ENCODE results near the gene CALHM1. TPM values are rescaled to one million over a fixed set of nuclear protein-coding genes. Genes with fewer than 3 reads are reported as not detected.

CALHM1 gene
- total and polyA plus RNA-seq, 5 donors from 2014 or later: not detected

DNA sequence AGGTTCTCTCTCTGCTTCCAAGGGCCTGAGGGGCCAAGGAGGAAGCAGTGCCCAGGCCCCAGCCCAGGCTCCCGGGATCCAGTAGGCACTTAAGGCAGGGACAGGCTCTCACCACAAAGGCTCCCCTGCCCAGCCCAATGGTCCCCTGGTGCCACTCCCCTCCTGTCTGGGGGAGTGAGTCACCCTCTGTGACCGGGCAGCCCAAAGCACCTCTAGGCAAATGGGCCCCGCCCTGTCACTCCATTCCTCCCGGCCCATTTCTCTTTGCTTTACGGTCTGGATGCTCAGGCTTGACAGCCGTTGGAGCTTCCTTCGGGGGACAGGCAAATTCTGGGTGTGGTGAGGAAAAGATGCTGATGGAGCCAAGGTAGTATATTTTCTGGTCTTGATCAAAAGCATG lies 20.4 kb upstream of the CALHM1 start, which contains the start of gene CALHM3:
CALHM3 (minus strand) TSS at position 106 of the 400 bp plus-strand sequence. CDS start 208 bp downstream, outside the sequence.
- no peak within 1 kb of the TSS for H3K27ac ChIP-seq (ENCODE audit: insufficient read depth, low read length, poor library complexity, severe bottlenecking)
- H3K27me3 Mint-ChIP-seq: peaks cover under 1% of the 10 kb centered on the region
- peak within 1 kb of the TSS in 1 of 3 donors; percentile 13 for H3K27ac Mint-ChIP-seq
- no peak within 1 kb of the TSS for H3K4me3 ChIP-seq (ENCODE audit: low read depth, low read length)
- no peak within 1 kb of the TSS for H3K4me3 Mint-ChIP-seq
- H3K36me3 ChIP-seq (ENCODE audit: control insufficient read depth, insufficient read depth, low read length): no peaks in the 10 kb centered on the region
- no peaks in the 10 kb centered on the region for H3K36me3 Mint-ChIP-seq
- no peaks in the 10 kb centered on the region for H3K4me1 ChIP-seq (ENCODE audit: control insufficient read depth, insufficient read depth, low read length, poor library complexity, severe bottlenecking)
- ATAC-seq (ENCODE audit: low read depth in 2 of 2) (no peak), DNase-seq (no peak)
- H3K27me3 ChIP-seq (ENCODE audit: control insufficient read depth, insufficient read depth, low read length): no peaks in the 10 kb centered on the region
- no peaks in the 10 kb centered on the region for H3K9me3 ChIP-seq (ENCODE audit: control insufficient read depth in 2 of 2, low read length in 2 of 2)
- no peaks in the 10 kb centered on the region for H3K9me3 Mint-ChIP-seq
- peaks cover 0 to 11% (median 5%) of the 10 kb centered on the region in 4 donors for H3K4me1 Mint-ChIP-seq

DNA sequence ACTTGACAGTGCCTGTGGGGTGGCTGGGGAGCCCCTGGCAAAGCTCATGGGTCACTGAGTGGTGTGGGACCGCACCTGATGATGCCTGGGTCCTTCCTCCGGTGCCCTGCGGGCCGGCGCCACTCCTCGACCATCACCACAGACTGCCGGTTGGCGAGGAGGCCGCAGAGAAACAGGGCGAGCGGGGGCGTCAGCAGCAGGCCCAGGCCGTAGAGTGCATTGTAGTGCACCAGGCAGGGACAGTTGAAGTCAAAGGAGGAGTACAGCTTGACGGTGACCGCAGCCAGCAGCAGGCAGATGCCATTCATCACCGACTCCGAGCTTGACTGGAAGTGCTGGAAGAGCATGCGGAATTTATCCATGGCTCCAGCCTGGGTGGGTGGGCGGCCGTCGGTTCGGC lies 20.0 kb upstream of the CALHM1 start:
- DNase-seq: no peak
- no peak overlapping the region for H3K27ac ChIP-seq (ENCODE audit: insufficient read depth, low read length, poor library complexity, severe bottlenecking)
- Mint-ChIP-seq H3K27me3 (peaks cover 4% of the 10 kb centered on the region), H3K4me1 (peaks cover 0 to 11% (median 7%) of the 10 kb centered on the region in 4 donors), H3K9me3 (no peaks in the 10 kb centered on the region), H3K27ac (no peak overlapping the region), H3K4me3 (no peak overlapping the region), H3K36me3 (no peaks in the 10 kb centered on the region)
- no peaks in the 10 kb centered on the region for H3K27me3 ChIP-seq (ENCODE audit: control insufficient read depth, insufficient read depth, low read length)
- ATAC-seq (ENCODE audit: low read depth in 2 of 2): no peak
- H3K4me3 ChIP-seq (ENCODE audit: low read depth, low read length): no peak overlapping the region
- no peaks in the 10 kb centered on the region for H3K9me3 ChIP-seq (ENCODE audit: control insufficient read depth in 2 of 2, low read length in 2 of 2)
- H3K4me1 ChIP-seq (ENCODE audit: control insufficient read depth, insufficient read depth, low read length, poor library complexity, severe bottlenecking): no peaks in the 10 kb centered on the region
- H3K36me3 ChIP-seq (ENCODE audit: control insufficient read depth, insufficient read depth, low read length): no peaks in the 10 kb centered on the region

DNA sequence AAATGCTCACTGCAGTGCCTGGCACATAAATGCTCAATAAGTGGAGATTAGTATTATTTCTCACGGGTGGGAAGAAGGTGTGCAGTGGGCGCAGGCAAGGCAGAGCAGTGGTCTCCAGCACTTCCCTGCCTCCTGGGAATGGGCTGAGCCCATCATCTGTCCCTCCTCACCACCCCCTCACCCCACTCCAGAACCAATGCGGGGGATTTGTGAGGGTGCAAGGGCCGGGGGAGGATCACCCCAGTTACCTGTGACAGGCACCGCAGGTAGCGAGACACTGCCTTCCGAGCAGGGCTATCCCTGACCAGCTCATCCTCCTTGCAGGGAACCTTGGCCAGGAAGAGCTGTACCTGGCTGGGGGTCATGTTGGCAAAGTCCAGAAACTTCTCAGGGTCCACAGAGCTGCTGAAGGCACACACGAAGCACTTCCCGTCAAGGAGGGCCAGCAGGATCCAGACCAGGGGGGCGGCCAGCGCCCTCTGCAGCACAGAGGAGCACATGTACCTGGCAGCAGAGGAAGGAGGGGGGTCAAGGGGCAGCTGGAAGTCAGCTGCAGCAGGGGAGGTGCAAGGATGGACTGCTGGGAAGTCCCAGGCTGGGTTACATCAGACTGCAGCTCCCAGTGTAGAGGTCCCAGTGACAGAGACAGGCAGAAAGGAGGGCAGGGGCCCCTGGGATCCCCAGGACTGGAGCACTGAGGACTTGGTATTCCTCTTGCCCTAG lies 17.5 kb upstream of the CALHM1 start:
- DNase-seq: peak in 1 of 3 donors; percentile 43
- peak overlapping the region in 1 of 3 donors; percentile 44 for H3K27ac Mint-ChIP-seq
- ATAC-seq (ENCODE audit: low read depth in 2 of 2): no peak

DNA sequence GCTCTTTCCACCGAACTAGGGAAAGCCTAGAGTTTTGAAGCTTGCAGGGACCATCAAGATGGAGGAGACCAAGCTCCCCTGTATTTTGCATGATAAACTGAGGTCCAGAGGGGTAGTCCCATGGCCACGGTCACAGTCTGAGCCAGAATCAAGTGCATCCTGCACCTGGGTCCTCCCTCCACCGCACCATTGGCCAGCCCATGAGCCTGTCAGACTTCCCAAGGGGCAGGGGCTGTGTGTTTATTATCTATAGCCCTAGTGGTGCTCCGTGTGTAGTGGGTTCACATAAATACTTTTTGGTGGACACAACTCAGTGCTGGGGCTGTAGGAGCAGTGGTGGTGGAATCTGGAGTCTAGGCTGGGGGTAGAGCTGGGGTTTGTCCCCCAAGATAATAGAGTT lies 16.7 kb upstream of the CALHM1 start:
- DNase-seq: no peak
- Histone ChIP-seq H3K4me1 (ENCODE audit: control insufficient read depth, insufficient read depth, low read length, poor library complexity, severe bottlenecking) (peaks cover 24% of the 10 kb centered on the region), H3K27me3 (ENCODE audit: control insufficient read depth, insufficient read depth, low read length) (no peaks in the 10 kb centered on the region), H3K36me3 (ENCODE audit: control insufficient read depth, insufficient read depth, low read length) (no peaks in the 10 kb centered on the region), H3K27ac (ENCODE audit: insufficient read depth, low read length, poor library complexity, severe bottlenecking) (no peak overlapping the region), H3K9me3 (ENCODE audit: control insufficient read depth in 2 of 2, low read length in 2 of 2) (no peaks in the 10 kb centered on the region), H3K4me3 (ENCODE audit: low read depth, low read length) (no peak overlapping the region)
- H3K36me3 Mint-ChIP-seq: no peaks in the 10 kb centered on the region
- H3K27ac Mint-ChIP-seq: peak overlapping the region in 1 of 3 donors; percentile 44
- H3K9me3 Mint-ChIP-seq: no peaks in the 10 kb centered on the region
- peak overlapping the region in 1 of 4 donors; percentile 33 for H3K4me3 Mint-ChIP-seq
- peaks cover 0 to 29% (median 19%) of the 10 kb centered on the region in 4 donors for H3K4me1 Mint-ChIP-seq
- ATAC-seq (ENCODE audit: low read depth in 2 of 2): no peak
- peaks cover 7% of the 10 kb centered on the region for H3K27me3 Mint-ChIP-seq

More for the DNA sequence above, 17.5 kb upstream of the CALHM1 start:
- Histone ChIP-seq H3K36me3 (ENCODE audit: control insufficient read depth, insufficient read depth, low read length) (no peaks in the 10 kb centered on the region), H3K9me3 (ENCODE audit: control insufficient read depth in 2 of 2, low read length in 2 of 2) (no peaks in the 10 kb centered on the region), H3K27me3 (ENCODE audit: control insufficient read depth, insufficient read depth, low read length) (no peaks in the 10 kb centered on the region), H3K27ac (ENCODE audit: insufficient read depth, low read length, poor library complexity, severe bottlenecking) (no peak overlapping the region), H3K4me1 (ENCODE audit: control insufficient read depth, insufficient read depth, low read length, poor library complexity, severe bottlenecking) (peaks cover 16% of the 10 kb centered on the region), H3K4me3 (ENCODE audit: low read depth, low read length) (no peak overlapping the region)
- Mint-ChIP-seq H3K4me1 (peaks cover 0 to 22% (median 12%) of the 10 kb centered on the region in 4 donors), H3K9me3 (no peaks in the 10 kb centered on the region), H3K4me3 (no peak overlapping the region), H3K27me3 (peaks cover 4% of the 10 kb centered on the region), H3K36me3 (no peaks in the 10 kb centered on the region)

DNA sequence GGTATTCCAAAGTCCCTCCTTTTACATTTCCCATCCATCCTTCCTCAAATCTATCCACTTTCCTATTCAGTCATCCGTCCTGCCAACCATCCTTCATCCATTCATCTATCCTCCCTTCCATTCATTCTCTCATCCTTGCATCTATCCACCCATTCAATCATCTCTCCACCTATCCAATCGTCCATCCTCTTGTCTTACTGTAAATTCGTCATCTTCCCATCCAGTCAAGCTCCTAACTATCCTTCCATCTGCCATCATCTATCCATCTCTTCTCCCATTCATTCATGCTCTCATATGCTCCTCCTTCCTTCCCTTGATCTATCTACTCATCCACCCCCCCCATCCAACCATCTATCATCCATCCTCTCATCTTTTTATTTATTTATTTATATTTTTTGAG lies 15.4 kb upstream of the CALHM1 start:
- peaks cover 10% of the 10 kb centered on the region for H3K27me3 Mint-ChIP-seq
- no peak overlapping the region for H3K4me3 ChIP-seq (ENCODE audit: low read depth, low read length)
- no peak for DNase-seq
- H3K27me3 ChIP-seq (ENCODE audit: control insufficient read depth, insufficient read depth, low read length): no peaks in the 10 kb centered on the region
- H3K36me3 ChIP-seq (ENCODE audit: control insufficient read depth, insufficient read depth, low read length): no peaks in the 10 kb centered on the region
- peak overlapping the region in 2 of 3 donors; percentile 6 to 71 for H3K27ac Mint-ChIP-seq
- H3K9me3 ChIP-seq (ENCODE audit: control insufficient read depth in 2 of 2, low read length in 2 of 2): no peaks in the 10 kb centered on the region
- no peak for ATAC-seq (ENCODE audit: low read depth in 2 of 2)
- no peaks in the 10 kb centered on the region for H3K36me3 Mint-ChIP-seq
- peak overlapping the region in 2 of 4 donors; percentile 38 to 69 for H3K4me3 Mint-ChIP-seq
- no peak overlapping the region for H3K27ac ChIP-seq (ENCODE audit: insufficient read depth, low read length, poor library complexity, severe bottlenecking)
- no peaks in the 10 kb centered on the region for H3K9me3 Mint-ChIP-seq
- peaks cover 25% of the 10 kb centered on the region for H3K4me1 ChIP-seq (ENCODE audit: control insufficient read depth, insufficient read depth, low read length, poor library complexity, severe bottlenecking)
- peaks cover 0 to 42% (median 30%) of the 10 kb centered on the region in 4 donors for H3K4me1 Mint-ChIP-seq

DNA sequence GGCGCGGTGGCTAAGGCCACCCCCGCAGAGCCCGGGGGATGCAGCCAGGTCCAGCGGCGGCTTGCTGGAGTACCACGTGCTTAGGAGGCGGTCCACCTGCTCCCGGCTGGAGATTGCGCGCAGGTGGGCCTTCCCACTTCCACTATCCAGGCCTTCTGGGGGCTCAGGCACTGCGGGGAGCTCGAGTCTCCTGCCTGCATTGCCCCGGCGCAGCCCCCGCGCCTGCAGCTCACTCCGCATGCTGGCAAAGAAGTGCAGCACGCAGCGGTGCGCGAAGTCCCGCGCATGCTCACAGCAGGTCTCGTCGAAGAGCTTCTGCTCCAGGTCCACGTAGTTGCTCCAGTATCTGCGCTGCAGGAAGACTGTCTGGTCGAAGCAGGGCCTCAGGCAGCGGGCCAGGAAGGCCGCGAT lies 14.6 kb upstream of the CALHM1 start:
- peak overlapping the region in 2 of 3 donors; percentile 26 to 71 for H3K27ac Mint-ChIP-seq
- no peaks in the 10 kb centered on the region for H3K36me3 Mint-ChIP-seq
- ATAC-seq (ENCODE audit: low read depth in 2 of 2) (no peak), DNase-seq (no peak)
- Histone ChIP-seq H3K9me3 (ENCODE audit: control insufficient read depth in 2 of 2, low read length in 2 of 2) (no peaks in the 10 kb centered on the region), H3K27me3 (ENCODE audit: control insufficient read depth, insufficient read depth, low read length) (no peaks in the 10 kb centered on the region), H3K4me1 (ENCODE audit: control insufficient read depth, insufficient read depth, low read length, poor library complexity, severe bottlenecking) (peaks cover 25% of the 10 kb centered on the region), H3K4me3 (ENCODE audit: low read depth, low read length) (no peak overlapping the region), H3K27ac (ENCODE audit: insufficient read depth, low read length, poor library complexity, severe bottlenecking) (no peak overlapping the region), H3K36me3 (ENCODE audit: control insufficient read depth, insufficient read depth, low read length) (no peaks in the 10 kb centered on the region)
- peaks cover 0 to 46% (median 30%) of the 10 kb centered on the region in 4 donors for H3K4me1 Mint-ChIP-seq
- H3K9me3 Mint-ChIP-seq: no peaks in the 10 kb centered on the region
- H3K4me3 Mint-ChIP-seq: no peak overlapping the region
- peaks cover 10% of the 10 kb centered on the region for H3K27me3 Mint-ChIP-seq

DNA sequence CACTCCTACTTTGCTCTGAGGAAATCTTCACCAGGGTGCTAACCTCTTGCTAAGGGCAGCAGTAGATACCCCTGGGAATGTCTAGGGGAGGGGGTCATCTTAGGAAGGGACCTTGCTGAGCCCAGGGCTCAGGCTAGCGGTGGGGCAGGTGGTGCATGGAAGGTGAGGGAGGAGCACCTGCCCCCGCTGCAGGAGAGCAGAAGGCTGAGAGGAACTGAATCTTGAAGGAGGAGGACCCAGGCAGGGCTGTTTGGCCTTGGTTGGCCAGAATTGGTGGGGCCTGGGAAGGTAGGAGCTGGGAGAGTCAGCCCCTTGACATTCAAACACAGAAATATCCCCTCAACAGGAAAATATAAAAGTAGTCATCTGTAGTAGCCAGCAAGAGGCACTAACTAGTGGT lies 13.3 kb upstream of the CALHM1 start:
- H3K4me1 Mint-ChIP-seq: peaks cover 0 to 57% (median 33%) of the 10 kb centered on the region in 4 donors
- peak in 1 of 3 donors; percentile 26 for DNase-seq

More for the DNA sequence above, 13.3 kb upstream of the CALHM1 start:
- peak overlapping the region; percentile 72 for H3K27ac ChIP-seq (ENCODE audit: insufficient read depth, low read length, poor library complexity, severe bottlenecking)
- H3K36me3 ChIP-seq (ENCODE audit: control insufficient read depth, insufficient read depth, low read length): no peaks in the 10 kb centered on the region
- peaks cover 25% of the 10 kb centered on the region for H3K4me1 ChIP-seq (ENCODE audit: control insufficient read depth, insufficient read depth, low read length, poor library complexity, severe bottlenecking)
- no peaks in the 10 kb centered on the region for H3K9me3 ChIP-seq (ENCODE audit: control insufficient read depth in 2 of 2, low read length in 2 of 2)
- H3K4me3 Mint-ChIP-seq: peak overlapping the region in 3 of 4 donors; percentile 76 to 82 (median 82)
- no peaks in the 10 kb centered on the region for H3K9me3 Mint-ChIP-seq
- peaks cover 10% of the 10 kb centered on the region for H3K27me3 Mint-ChIP-seq
- no peak for ATAC-seq (ENCODE audit: low read depth in 2 of 2)
- H3K27ac Mint-ChIP-seq: peak overlapping the region; percentile 85 to 97 (median 95)
- no peaks in the 10 kb centered on the region for H3K27me3 ChIP-seq (ENCODE audit: control insufficient read depth, insufficient read depth, low read length)
- H3K36me3 Mint-ChIP-seq: no peaks in the 10 kb centered on the region
- no peak overlapping the region for H3K4me3 ChIP-seq (ENCODE audit: low read depth, low read length)
